HepG2 (cell line): ENCODE measurements around the gene TBC1D14. TPM values are rescaled to one million over a fixed set of nuclear protein-coding genes. Genes with fewer than 3 reads are reported as not detected.
A peak's percentile ranks its signal among the peaks of the same experiment; 100 is the strongest.

ENCODE experiments used
- FOXA1 ChIP-seq, 2 experiments: fragments of 450-650 bp in 1 of 2; sonication (generic) in 1 of 2; formaldehyde crosslinking in 1 of 2; IDR thresholded peaks; 2 replicates each; pipeline versions ENCODE4 v1.4.0 to v1.6.1; 2016 to 2020; ENCODE audit warnings: missing genetic modification reagents in 1 of 2
- GATAD1 ChIP-seq: IDR thresholded peaks from 2 replicates; pipeline ENCODE4 v1.6.1; 2016; ENCODE audit warnings: missing genetic modification reagents, missing compliant biosample characterization
- MTF1 ChIP-seq: sonication (generic); formaldehyde crosslinking; IDR thresholded peaks from 2 replicates; pipeline ENCODE4 v1.5.0; 2020; ENCODE audit warnings: missing genetic modification reagents
- MTF2 ChIP-seq: sonication (generic); formaldehyde crosslinking; IDR thresholded peaks from 2 replicates; pipeline ENCODE4 v1.5.0; 2020; ENCODE audit warnings: missing genetic modification reagents, borderline replicate concordance
- NBN ChIP-seq: fragments of 450-650 bp; conservative IDR thresholded peaks from 2 replicates; pipeline ENCODE4 v1.6.1; 2017
- PCBP1 ChIP-seq: fragments of 200-400 bp; formaldehyde crosslinking; IDR thresholded peaks from 2 replicates; pipeline ENCODE4 v1.6.1; 2017; ENCODE audit warnings: mild to moderate bottlenecking, low read depth, low read length, borderline replicate concordance
- SOX5 ChIP-seq: IDR thresholded peaks from 2 replicates; pipeline ENCODE4 v1.6.1; 2016; ENCODE audit warnings: borderline replicate concordance
- SRSF1 ChIP-seq: fragments of 200-400 bp; formaldehyde crosslinking; optimal IDR thresholded peaks from 2 replicates; pipeline ENCODE3; 2017; ENCODE audit warnings: mild to moderate bottlenecking, low read depth, low read length, moderate library complexity
- TOPORS ChIP-seq: sonication (generic); formaldehyde crosslinking; IDR thresholded peaks from 2 replicates; pipeline ENCODE4 v1.8.0; 2023; ENCODE audit warnings: mild to moderate bottlenecking, missing genetic modification reagents
- ZNF343 ChIP-seq: sonication (generic); formaldehyde crosslinking; IDR thresholded peaks from 2 replicates; pipeline ENCODE4 v1.4.0; 2020; ENCODE audit warnings: mild to moderate bottlenecking, missing genetic modification reagents
- ZNF430 ChIP-seq: sonication (generic); formaldehyde crosslinking; IDR thresholded peaks from 2 replicates; pipeline ENCODE4 v1.9.0; 2021; ENCODE audit warnings: mild to moderate bottlenecking, missing genetic modification reagents
- ZNF557 ChIP-seq: sonication (generic); formaldehyde crosslinking; IDR thresholded peaks from 2 replicates; pipeline ENCODE4 v1.4.0; 2020; ENCODE audit warnings: missing genetic modification reagents
- ZNF652 ChIP-seq: IDR thresholded peaks from 2 replicates; pipeline ENCODE4 v1.6.1; 2016; ENCODE audit warnings: low read depth, borderline replicate concordance
- ZNF749 ChIP-seq: sonication (generic); formaldehyde crosslinking; IDR thresholded peaks from 2 replicates; pipeline ENCODE4 v1.8.0; 2022; ENCODE audit warnings: mild to moderate bottlenecking, missing genetic modification reagents, moderate library complexity, borderline replicate concordance
- ZNF761 ChIP-seq: sonication (generic); formaldehyde crosslinking; conservative IDR thresholded peaks from 2 replicates; pipeline ENCODE4 v1.4.0; 2020; ENCODE audit warnings: mild to moderate bottlenecking, missing genetic modification reagents
- ZNF839 ChIP-seq: sonication (generic); formaldehyde crosslinking; IDR thresholded peaks from 2 replicates; pipeline ENCODE4 v1.4.0; 2020; ENCODE audit warnings: missing genetic modification reagents, mild to moderate bottlenecking, borderline replicate concordance
- polyA plus RNA-seq, 8 experiments: library from polyadenylated mRNA; depleted of rRNA in 3 of 8; stranded (reverse) in 7 of 8; unstranded in 1 of 8; fragments of >200 nt; fragmentation: Illumina TruSeq in 4 of 8; extraction: Trizol in 4 of 8; gene quantifications; 2 replicates each; pipeline versions ENCODE4 v1.2.1 to v1.2.3, GENCODE V29; 2011 to 2016; ENCODE audit warnings: low read depth in 4 of 8, missing spikeins in 1 of 8, mixed read lengths in 1 of 8; ENCODE audit not compliant: insufficient read depth in 1 of 8
- total RNA-seq, 5 experiments: library from RNA; depleted of rRNA; stranded (reverse); fragments of >200 nt; fragmentation: Illumina TruSeq; extraction: Trizol; gene quantifications; 2 replicates each; pipeline ENCODE4 v1.2.3, GENCODE V29; 2016; ENCODE audit warnings: low read depth in 1 of 5
- TF ChIP-seq, protein P1 (sequence below): sonication (generic); formaldehyde crosslinking; IDR thresholded peaks from 2 replicates; pipeline ENCODE4 v1.5.0; 2020; ENCODE audit warnings: missing genetic modification reagents, mild to moderate bottlenecking, borderline replicate concordance
- TF ChIP-seq, protein P2 (sequence below): sonication (generic); formaldehyde crosslinking; IDR thresholded peaks from 2 replicates; pipeline ENCODE4 v1.4.0; 2020; ENCODE audit warnings: mild to moderate bottlenecking, missing genetic modification reagents
- TF ChIP-seq, protein P3 (sequence below): sonication (generic); formaldehyde crosslinking; IDR thresholded peaks from 2 replicates; pipeline ENCODE4 v1.5.1; 2020; ENCODE audit warnings: mild to moderate bottlenecking, missing genetic modification reagents, moderate library complexity
- TF ChIP-seq, protein P4 (sequence below): conservative IDR thresholded peaks from 2 replicates; pipeline ENCODE4 v1.6.1; 2018; ENCODE audit warnings: missing genetic modification reagents

TBC1D14 gene
- total and polyA plus RNA-seq, 2 of the 13 experiments (the other 11 are each of a cell fraction or from before 2014, with no cell fraction given), result 29.5 to 46.5 TPM

DNA sequence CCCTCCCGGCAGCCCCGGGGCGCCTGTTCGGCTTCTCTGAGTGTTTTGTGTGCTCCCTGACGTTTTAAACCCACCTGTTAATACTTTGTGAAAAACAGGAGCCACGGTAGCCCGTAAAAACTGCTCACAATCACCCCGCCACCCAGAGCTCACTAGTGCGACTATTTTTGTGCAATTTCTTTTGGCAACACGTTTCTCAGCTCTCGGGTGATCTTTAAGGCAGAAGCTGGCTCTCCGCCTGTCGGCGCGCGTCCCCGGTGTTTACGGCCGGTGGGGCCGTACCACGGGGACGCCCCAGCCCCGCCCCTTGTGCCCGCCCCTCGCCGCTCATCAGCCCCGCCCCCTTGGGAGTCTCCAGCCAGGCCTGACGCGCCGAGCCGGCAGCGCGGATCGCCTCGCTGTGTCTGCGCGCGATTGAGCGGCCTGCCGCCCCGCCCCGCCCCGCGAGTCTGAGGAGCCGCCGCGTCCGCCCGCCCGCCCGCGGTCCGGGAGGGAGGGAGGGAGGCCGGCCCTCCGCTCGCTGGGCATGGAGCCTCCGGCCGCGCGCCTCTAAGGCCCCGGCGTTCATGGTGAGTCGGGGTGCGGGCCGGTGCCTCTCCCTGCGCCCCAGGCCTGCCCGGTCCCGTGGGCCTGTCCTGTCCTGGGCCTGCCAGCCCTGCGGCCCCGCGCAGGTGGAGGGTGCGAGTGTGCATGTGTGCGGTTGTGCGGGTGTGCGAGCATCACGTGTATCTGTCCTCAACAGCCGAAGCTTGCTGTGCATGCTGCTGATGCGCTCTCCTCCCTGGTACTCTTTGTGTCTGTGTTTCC, 77.4 kb downstream of the TBC1D14 start (continued):
- TF ChIP-seq, protein P1, sequence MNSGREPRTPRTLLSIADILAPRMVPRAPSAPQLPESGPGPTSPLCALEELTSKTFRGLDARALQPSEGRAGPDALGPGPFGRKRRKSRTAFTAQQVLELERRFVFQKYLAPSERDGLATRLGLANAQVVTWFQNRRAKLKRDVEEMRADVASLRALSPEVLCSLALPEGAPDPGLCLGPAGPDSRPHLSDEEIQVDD (CRISPR knock-in tag), result no peak
- TF ChIP-seq ZNF557 (CRISPR knock-in tag) (no peak), ZNF430 (CRISPR knock-in tag) (no peak), MTF2 (CRISPR knock-in tag) (no peak; the same call in 1 of the 2 replicates), NBN (no peak), FOXA1 (IDR thresholded peaks at IDR 0.05) (no peak), FOXA1 (CRISPR knock-in tag; IDR thresholded peaks at IDR 0.05) (no peak), GATAD1 (CRISPR knock-in tag) (peak; percentile 63; the same call in 1 of the 2 replicates), TOPORS (peak; percentile 83; the same call in 1 of the 2 replicates), MTF1 (CRISPR knock-in tag) (no peak), PCBP1 (no peak), ZNF343 (CRISPR knock-in tag) (no peak), SOX5 (0 out of 2 replicates have a peak, but pooled peaks have one; percentile 7), ZNF761 (CRISPR knock-in tag) (no peak; the same call in 1 of the 2 replicates), SRSF1 (no peak), ZNF749 (CRISPR knock-in tag) (0 out of 2 replicates have a peak, but pooled peaks have one; percentile 12), ZNF652 (CRISPR knock-in tag) (no peak), ZNF839 (CRISPR knock-in tag) (no peak)
- TF ChIP-seq, protein P2, sequence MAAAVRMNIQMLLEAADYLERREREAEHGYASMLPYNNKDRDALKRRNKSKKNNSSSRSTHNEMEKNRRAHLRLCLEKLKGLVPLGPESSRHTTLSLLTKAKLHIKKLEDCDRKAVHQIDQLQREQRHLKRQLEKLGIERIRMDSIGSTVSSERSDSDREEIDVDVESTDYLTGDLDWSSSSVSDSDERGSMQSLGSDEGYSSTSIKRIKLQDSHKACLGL (CRISPR knock-in tag), result no peak; the same call in 1 of the 2 replicates
- TF ChIP-seq, protein P3, sequence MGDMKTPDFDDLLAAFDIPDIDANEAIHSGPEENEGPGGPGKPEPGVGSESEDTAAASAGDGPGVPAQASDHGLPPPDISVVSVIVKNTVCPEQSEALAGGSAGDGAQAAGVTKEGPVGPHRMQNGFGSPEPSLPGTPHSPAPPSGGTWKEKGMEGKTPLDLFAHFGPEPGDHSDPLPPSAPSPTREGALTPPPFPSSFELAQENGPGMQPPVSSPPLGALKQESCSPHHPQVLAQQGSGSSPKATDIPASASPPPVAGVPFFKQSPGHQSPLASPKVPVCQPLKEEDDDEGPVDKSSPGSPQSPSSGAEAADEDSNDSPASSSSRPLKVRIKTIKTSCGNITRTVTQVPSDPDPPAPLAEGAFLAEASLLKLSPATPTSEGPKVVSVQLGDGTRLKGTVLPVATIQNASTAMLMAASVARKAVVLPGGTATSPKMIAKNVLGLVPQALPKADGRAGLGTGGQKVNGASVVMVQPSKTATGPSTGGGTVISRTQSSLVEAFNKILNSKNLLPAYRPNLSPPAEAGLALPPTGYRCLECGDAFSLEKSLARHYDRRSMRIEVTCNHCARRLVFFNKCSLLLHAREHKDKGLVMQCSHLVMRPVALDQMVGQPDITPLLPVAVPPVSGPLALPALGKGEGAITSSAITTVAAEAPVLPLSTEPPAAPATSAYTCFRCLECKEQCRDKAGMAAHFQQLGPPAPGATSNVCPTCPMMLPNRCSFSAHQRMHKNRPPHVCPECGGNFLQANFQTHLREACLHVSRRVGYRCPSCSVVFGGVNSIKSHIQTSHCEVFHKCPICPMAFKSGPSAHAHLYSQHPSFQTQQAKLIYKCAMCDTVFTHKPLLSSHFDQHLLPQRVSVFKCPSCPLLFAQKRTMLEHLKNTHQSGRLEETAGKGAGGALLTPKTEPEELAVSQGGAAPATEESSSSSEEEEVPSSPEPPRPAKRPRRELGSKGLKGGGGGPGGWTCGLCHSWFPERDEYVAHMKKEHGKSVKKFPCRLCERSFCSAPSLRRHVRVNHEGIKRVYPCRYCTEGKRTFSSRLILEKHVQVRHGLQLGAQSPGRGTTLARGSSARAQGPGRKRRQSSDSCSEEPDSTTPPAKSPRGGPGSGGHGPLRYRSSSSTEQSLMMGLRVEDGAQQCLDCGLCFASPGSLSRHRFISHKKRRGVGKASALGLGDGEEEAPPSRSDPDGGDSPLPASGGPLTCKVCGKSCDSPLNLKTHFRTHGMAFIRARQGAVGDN (CRISPR knock-in tag), result peak; percentile 82
- TF ChIP-seq, protein P4, sequence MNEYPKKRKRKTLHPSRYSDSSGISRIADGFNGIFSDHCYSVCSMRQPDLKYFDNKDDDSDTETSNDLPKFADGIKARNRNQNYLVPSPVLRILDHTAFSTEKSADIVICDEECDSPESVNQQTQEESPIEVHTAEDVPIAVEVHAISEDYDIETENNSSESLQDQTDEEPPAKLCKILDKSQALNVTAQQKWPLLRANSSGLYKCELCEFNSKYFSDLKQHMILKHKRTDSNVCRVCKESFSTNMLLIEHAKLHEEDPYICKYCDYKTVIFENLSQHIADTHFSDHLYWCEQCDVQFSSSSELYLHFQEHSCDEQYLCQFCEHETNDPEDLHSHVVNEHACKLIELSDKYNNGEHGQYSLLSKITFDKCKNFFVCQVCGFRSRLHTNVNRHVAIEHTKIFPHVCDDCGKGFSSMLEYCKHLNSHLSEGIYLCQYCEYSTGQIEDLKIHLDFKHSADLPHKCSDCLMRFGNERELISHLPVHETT (CRISPR knock-in tag), result peak; percentile 92
